Activated CD8-positive, alpha-beta memory T cell treated with anti-CD3 and anti-CD28 coated beads, Interleukin-2, amount 50 U/mL, for 1 hour (primary cell): ENCODE data around the gene SCRG1.

Experiments
- DNase-seq: peaks from one replicate; pipeline ENCODE4 v3.0.0-alpha.2; 2020; ENCODE audit errors: extremely low read depth

The SCRG1 gene

GRCh38 chr4:173411106-173411693 is 12.3 kb upstream of the SCRG1 start:
- DNase-seq, result no peak

- no peak for DNase-seq
Measured at GRCh38 chr4:173410079-173410478, 11.2 kb upstream of the SCRG1 start.

- no peak for DNase-seq
Measured at GRCh38 chr4:173405840-173406606, 7.1 kb upstream of the SCRG1 start.

- DNase-seq, result no peak
Measured at GRCh38 chr4:173404296-173404865, 5.5 kb upstream of the SCRG1 start.

GRCh38 chr4:173403051-173403450 is 4.1 kb upstream of the SCRG1 start:
- no peak for DNase-seq

- no peak for DNase-seq
Measured at GRCh38 chr4:173401063-173401462, 2.1 kb upstream of the SCRG1 start.

GRCh38 chr4:173398220-173398619 is 696 bp downstream of the SCRG1 start:
- no peak for DNase-seq

GRCh38 chr4:173397604-173398003 is 1.3 kb downstream of the SCRG1 start:
- DNase-seq, result no peak

GRCh38 chr4:173391701-173392100 is 7.2 kb downstream of the SCRG1 start:
- no peak for DNase-seq

- DNase-seq, result no peak
Measured at GRCh38 chr4:173386751-173387150, 12.2 kb downstream of the SCRG1 start.

- DNase-seq, result no peak
Measured at GRCh38 chr4:173382349-173382748, 16.6 kb downstream of the SCRG1 start.

GRCh38 chr4:173381610-173382009 is 17.3 kb downstream of the SCRG1 start:
- DNase-seq, result no peak

- no peak for DNase-seq
Measured at GRCh38 chr4:173380987-173381386, 17.9 kb downstream of the SCRG1 start.

GRCh38 chr4:173379929-173380328 is 19.0 kb downstream of the SCRG1 start:
- DNase-seq, result no peak

GRCh38 chr4:173374588-173374987 is 24.3 kb downstream of the SCRG1 start:
- no peak for DNase-seq

- DNase-seq, result peak; percentile 4
Measured at GRCh38 chr4:173371292-173372192, 27.4 kb downstream of the SCRG1 start.

GRCh38 chr4:173370477-173371291 is 28.2 kb downstream of the SCRG1 start, which contains the start of gene SAP30:
Gene SAP30 (plus strand): TSS chr4:173370954. CDS start chr4:173371183, 229 bp downstream.
- peak; percentile 94 for DNase-seq

- peak; percentile 21 for DNase-seq
Measured at GRCh38 chr4:173370130-173370476, 28.8 kb downstream of the SCRG1 start.

- DNase-seq, result no peak
Measured at GRCh38 chr4:173367946-173368345, 31.0 kb downstream of the SCRG1 start.

GRCh38 chr4:173367285-173367684 is 31.6 kb downstream of the SCRG1 start:
- no peak for DNase-seq

GRCh38 chr4:173365359-173365996 is 33.4 kb downstream of the SCRG1 start:
- DNase-seq, result no peak
